A549 (cell line): ENCODE data around the gene NSMCE4A. TPM values are rescaled to one million over a fixed set of nuclear protein-coding genes. Genes with fewer than 3 reads are reported as not detected.

Source experiments
- ATAC-seq, 2 experiments: fragments of 200-7000 bp in 1 of 2; fragments of >200 bp in 1 of 2; cut with Nextera tagmentation in 1 of 2; cut with Tn5 transposase in 1 of 2; 3 replicates each; pipeline versions ENCODE4 v1.8.0 to v1.9.1; 2018 to 2020; ENCODE audit warnings: mild to moderate bottlenecking in 1 of 2, moderate library complexity in 1 of 2
- CTCF ChIA-PET: fragments of 300-600 bp; sonication (Branson Sonifier 250); formaldehyde crosslinking; extraction: SDS; loops from one replicate; lab custom pipeline; 2021; ENCODE audit warnings: antibody characterized with exemption, inconsistent platforms; lab: Yijun Ruan, JAX
- POLR2A ChIA-PET: fragments of 350-600 bp; formaldehyde crosslinking; extraction: SDS; loops from one replicate; lab custom pipeline; 2021; ENCODE audit warnings: antibody characterized with exemption, inconsistent platforms; lab: Yijun Ruan, JAX
- DNase-seq, 2 experiments: peaks; one replicate each; pipeline versions ENCODE4 v3.0.0 to v3.0.0-alpha.2; 2011 to 2016; ENCODE audit warnings: low read depth in 1 of 2, low spot score in 1 of 2
- FAIRE-seq: peaks from 2 replicates; lab custom pipeline; 2011; peaks lifted over from hg19 to GRCh38; lab: Jason Lieb, UNC
- H3K27ac ChIP-seq, 2 experiments: fragments of >200 bp; sonication (Bioruptor Twin); formaldehyde crosslinking; 3 replicates each; pipeline ENCODE4 v1.5.1; 2016 to 2017
- H3K4me1 ChIP-seq: fragments of >200 bp; sonication (Bioruptor Twin); formaldehyde crosslinking; 3 replicates; pipeline ENCODE4 v1.6.1; 2016
- H3K4me2 ChIP-seq: fragments of >200 bp; sonication (Bioruptor Twin); formaldehyde crosslinking; 3 replicates; pipeline ENCODE4 v1.6.1; 2016
- H3K4me3 ChIP-seq: fragments of >200 bp; sonication (Bioruptor Twin); formaldehyde crosslinking; 3 replicates; pipeline ENCODE4 v1.5.1; 2016
- H3K9me3 ChIP-seq: fragments of >200 bp; sonication (Bioruptor Twin); formaldehyde crosslinking; 3 replicates; pipeline ENCODE4 v1.6.1; 2016
- ATOH8 ChIP-seq: fragments of 250-450 bp; sonication (Bioruptor Pico); IDR thresholded peaks from 2 replicates; pipeline ENCODE4 v1.5.0; 2020; ENCODE audit warnings: low read depth, mild to moderate bottlenecking, moderate library complexity
- CBX2 ChIP-seq: fragments of 200-600 bp; sonication (generic); IDR thresholded peaks from 2 replicates; pipeline ENCODE4 v1.6.1; 2016; ENCODE audit warnings: low read depth, mild to moderate bottlenecking, borderline replicate concordance
- CBX8 ChIP-seq: fragments of 200-600 bp; sonication (generic); IDR thresholded peaks from 2 replicates; pipeline ENCODE4 v1.6.1; 2016
- CHD2 ChIP-seq: fragments of 150-350 bp; IDR thresholded peaks from 2 replicates; pipeline ENCODE4 v1.6.1; 2014; ENCODE audit warnings: low read length; ENCODE audit not compliant: partially characterized antibody
- CHD4 ChIP-seq: fragments of 200-600 bp; sonication (generic); IDR thresholded peaks from 2 replicates; pipeline ENCODE4 v1.6.1; 2016; ENCODE audit warnings: antibody characterized with exemption, mild to moderate bottlenecking, borderline replicate concordance
- CTCF ChIP-seq: fragments of >200 bp; sonication (Bioruptor Twin); formaldehyde crosslinking; IDR thresholded peaks from 3 replicates; pipeline ENCODE4 v1.5.1; 2016
- GATA3 ChIP-seq: IDR thresholded peaks from 2 replicates; pipeline ENCODE4 v1.6.1; 2012; ENCODE audit warnings: borderline replicate concordance
- HMGXB4 ChIP-seq: fragments of 250-450 bp; sonication (Bioruptor Pico); IDR thresholded peaks from 2 replicates; pipeline ENCODE4 v1.5.0; 2021; ENCODE audit warnings: mild to moderate bottlenecking, moderate library complexity, borderline replicate concordance
- HOXB13 ChIP-seq: fragments of 250-450 bp; sonication (Bioruptor Pico); IDR thresholded peaks from 2 replicates; pipeline ENCODE4 v1.5.0; 2020; ENCODE audit warnings: low read depth, mild to moderate bottlenecking, moderate library complexity
- JUN ChIP-seq, 2 experiments: fragments of >200 bp; sonication (Bioruptor Twin); formaldehyde crosslinking; IDR thresholded peaks; 2 replicates in 1 of 2; 3 replicates in 1 of 2; pipeline ENCODE4 v1.6.1; 2016 to 2017
- MYC ChIP-seq: IDR thresholded peaks from 2 replicates; pipeline ENCODE4 v1.6.1; 2012; ENCODE audit warnings: mild to moderate bottlenecking, inconsistent platforms, low read length, improper control_type of control experiment, borderline replicate concordance
- NPAS2 ChIP-seq: fragments of 250-450 bp; sonication (Bioruptor Pico); IDR thresholded peaks from 2 replicates; pipeline ENCODE4 v1.8.0; 2022; ENCODE audit warnings: mild to moderate bottlenecking, moderate library complexity, borderline replicate concordance
- PBX3 ChIP-seq: IDR thresholded peaks from 2 replicates; pipeline ENCODE4 v1.6.1; 2012
- PHF8 ChIP-seq: fragments of 200-600 bp; sonication (generic); IDR thresholded peaks from 2 replicates; pipeline ENCODE4 v1.6.1; 2016; ENCODE audit warnings: low read depth, mild to moderate bottlenecking, antibody characterized with exemption, moderate library complexity, borderline replicate concordance
- RCOR1 ChIP-seq: fragments of 150-350 bp; IDR thresholded peaks from 2 replicates; pipeline ENCODE4 v1.6.1; 2014; ENCODE audit warnings: antibody characterized with exemption, low read length, low read depth
- TFCP2L1 ChIP-seq: fragments of 250-450 bp; sonication (Bioruptor Pico); IDR thresholded peaks from 2 replicates; pipeline ENCODE4 v1.5.0; 2021; ENCODE audit warnings: mild to moderate bottlenecking
- TP53 ChIP-seq: fragments of 250-450 bp; sonication (Bioruptor Pico); IDR thresholded peaks from 2 replicates; pipeline ENCODE4 v1.5.0; 2021; ENCODE audit warnings: mild to moderate bottlenecking, moderate library complexity
- ZC3H11A ChIP-seq: fragments of 450-650 bp; IDR thresholded peaks from 2 replicates; pipeline ENCODE4 v1.6.1; 2014; ENCODE audit warnings: antibody characterized with exemption, mild to moderate bottlenecking
- ZFP36 ChIP-seq: fragments of 450-650 bp; IDR thresholded peaks from 2 replicates; pipeline ENCODE4 v1.6.1; 2014; ENCODE audit warnings: borderline replicate concordance; ENCODE audit not compliant: partially characterized antibody
- ZSCAN20 ChIP-seq: fragments of 250-450 bp; sonication (Bioruptor Pico); IDR thresholded peaks from 2 replicates; pipeline ENCODE4 v1.8.0; 2022; ENCODE audit warnings: mild to moderate bottlenecking, moderate library complexity
- WGBS: methylation state at CpG from one replicate; pipeline ENCODE4 v1.1.6; 2017; ENCODE audit errors: missing lambda C conversion rate; 5-methylcytosine and 5-hydroxymethylcytosine counted together
- polyA plus RNA-seq, 4 experiments: library from polyadenylated mRNA; depleted of rRNA in 3 of 4; stranded (reverse); fragments of >200 nt; fragmentation: RNase III in 1 of 4; extraction: RNeasy Plus Mini Kit Qiagen cat#74134 plus additional on column Dnase treatment in 1 of 4; gene quantifications; 2 replicates in 3 of 4; 3 replicates in 1 of 4; pipeline ENCODE4 v1.2.3, GENCODE V29; 2011 to 2017
- TF ChIP-seq, protein P1 (sequence below): fragments of >200 bp; sonication (Bioruptor Twin); formaldehyde crosslinking; IDR thresholded peaks from 3 replicates; pipeline ENCODE4 v1.6.1; 2016
- TF ChIP-seq, protein P2 (sequence below): fragments of 200-600 bp; sonication (generic); IDR thresholded peaks from 2 replicates; pipeline ENCODE4 v1.6.1; 2016; ENCODE audit warnings: antibody characterized with exemption, mild to moderate bottlenecking, moderate library complexity

NSMCE4A gene
- polyA plus RNA-seq, 2 of the 4 experiments (the other 2 are of a cell fraction), result 67.2 to 172 TPM

DNA sequence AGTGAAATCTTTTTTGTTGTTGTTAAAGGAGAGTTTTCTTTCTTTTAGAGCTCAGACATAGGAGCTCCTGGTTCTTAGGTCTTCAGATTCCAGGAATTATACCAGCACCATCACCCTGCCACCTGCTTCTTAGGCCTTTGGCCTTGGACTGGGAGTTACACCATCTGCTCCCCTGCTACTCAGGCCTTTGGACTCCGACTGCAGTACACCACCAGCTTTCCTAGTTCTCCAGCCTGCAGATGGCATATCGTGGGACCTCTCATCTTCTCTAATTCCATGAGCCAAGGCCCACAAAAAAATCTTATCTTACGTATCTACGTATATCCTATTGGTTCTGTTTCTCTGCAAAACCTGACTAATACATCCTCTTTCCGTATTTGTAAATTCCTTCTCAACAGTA is 8.8 kb upstream of the NSMCE4A start:
- FAIRE-seq, result no peak
- Histone ChIP-seq H3K4me2 (no peak overlapping the region), H3K4me3 (no peak overlapping the region), H3K27ac (no peak overlapping the region), H3K4me1 (no peaks in the 10 kb centered on the region), H3K9me3 (peaks cover 27% of the 10 kb centered on the region)
- ChIA-PET POLR2A (no interaction called here), CTCF (interaction anchor here (1.0 to 3.0 kb wide), 3 partner anchors 9 to 27 kb away, joined by 3 to 21 read pairs (median 9); partner anchors contain the start of gene NSMCE4A)
- no peak for ATAC-seq
- 58% methylated on average over 5 of the region's 5 CpGs for WGBS
- TF ChIP-seq HMGXB4 (CRISPR knock-in tag) (no peak), TP53 (CRISPR knock-in tag) (no peak), ATOH8 (CRISPR knock-in tag) (no peak), TFCP2L1 (CRISPR knock-in tag) (no peak)
- DNase-seq, result no peak

- no peak overlapping the region for H3K4me2 ChIP-seq
- no peaks in the 10 kb centered on the region for H3K4me1 ChIP-seq
- no peak overlapping the region for H3K4me3 ChIP-seq
- H3K27ac ChIP-seq, result no peak overlapping the region
- CTCF ChIA-PET, result interaction anchor here (1.6 kb wide), 1 partner anchor 131 kb away, joined by 4 read pairs; no protein-coding TSS in a partner anchor
- no peak for FAIRE-seq
- TF ChIP-seq HMGXB4 (CRISPR knock-in tag), result no peak
- no peak for TF ChIP-seq CBX2
- TF ChIP-seq, protein P1, sequence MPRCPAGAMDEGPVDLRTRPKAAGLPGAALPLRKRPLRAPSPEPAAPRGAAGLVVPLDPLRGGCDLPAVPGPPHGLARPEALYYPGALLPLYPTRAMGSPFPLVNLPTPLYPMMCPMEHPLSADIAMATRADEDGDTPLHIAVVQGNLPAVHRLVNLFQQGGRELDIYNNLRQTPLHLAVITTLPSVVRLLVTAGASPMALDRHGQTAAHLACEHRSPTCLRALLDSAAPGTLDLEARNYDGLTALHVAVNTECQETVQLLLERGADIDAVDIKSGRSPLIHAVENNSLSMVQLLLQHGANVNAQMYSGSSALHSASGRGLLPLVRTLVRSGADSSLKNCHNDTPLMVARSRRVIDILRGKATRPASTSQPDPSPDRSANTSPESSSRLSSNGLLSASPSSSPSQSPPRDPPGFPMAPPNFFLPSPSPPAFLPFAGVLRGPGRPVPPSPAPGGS, result no peak
- TF ChIP-seq, protein P2, sequence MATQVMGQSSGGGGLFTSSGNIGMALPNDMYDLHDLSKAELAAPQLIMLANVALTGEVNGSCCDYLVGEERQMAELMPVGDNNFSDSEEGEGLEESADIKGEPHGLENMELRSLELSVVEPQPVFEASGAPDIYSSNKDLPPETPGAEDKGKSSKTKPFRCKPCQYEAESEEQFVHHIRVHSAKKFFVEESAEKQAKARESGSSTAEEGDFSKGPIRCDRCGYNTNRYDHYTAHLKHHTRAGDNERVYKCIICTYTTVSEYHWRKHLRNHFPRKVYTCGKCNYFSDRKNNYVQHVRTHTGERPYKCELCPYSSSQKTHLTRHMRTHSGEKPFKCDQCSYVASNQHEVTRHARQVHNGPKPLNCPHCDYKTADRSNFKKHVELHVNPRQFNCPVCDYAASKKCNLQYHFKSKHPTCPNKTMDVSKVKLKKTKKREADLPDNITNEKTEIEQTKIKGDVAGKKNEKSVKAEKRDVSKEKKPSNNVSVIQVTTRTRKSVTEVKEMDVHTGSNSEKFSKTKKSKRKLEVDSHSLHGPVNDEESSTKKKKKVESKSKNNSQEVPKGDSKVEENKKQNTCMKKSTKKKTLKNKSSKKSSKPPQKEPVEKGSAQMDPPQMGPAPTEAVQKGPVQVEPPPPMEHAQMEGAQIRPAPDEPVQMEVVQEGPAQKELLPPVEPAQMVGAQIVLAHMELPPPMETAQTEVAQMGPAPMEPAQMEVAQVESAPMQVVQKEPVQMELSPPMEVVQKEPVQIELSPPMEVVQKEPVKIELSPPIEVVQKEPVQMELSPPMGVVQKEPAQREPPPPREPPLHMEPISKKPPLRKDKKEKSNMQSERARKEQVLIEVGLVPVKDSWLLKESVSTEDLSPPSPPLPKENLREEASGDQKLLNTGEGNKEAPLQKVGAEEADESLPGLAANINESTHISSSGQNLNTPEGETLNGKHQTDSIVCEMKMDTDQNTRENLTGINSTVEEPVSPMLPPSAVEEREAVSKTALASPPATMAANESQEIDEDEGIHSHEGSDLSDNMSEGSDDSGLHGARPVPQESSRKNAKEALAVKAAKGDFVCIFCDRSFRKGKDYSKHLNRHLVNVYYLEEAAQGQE, result no peak
- TF ChIP-seq GATA3, result no peak
- no peak for TF ChIP-seq NPAS2
- no peak for TF ChIP-seq HOXB13
- no peak for TF ChIP-seq PBX3
- TF ChIP-seq PHF8, result no peak
- TF ChIP-seq CHD2, result no peak
- TF ChIP-seq CHD4, result no peak
- TF ChIP-seq ZFP36, result no peak
- no peak for TF ChIP-seq JUN (IDR thresholded peaks at IDR 0.05)
- no peak for TF ChIP-seq ZC3H11A
- no peak for TF ChIP-seq CBX8
- TF ChIP-seq RCOR1, result no peak
- TF ChIP-seq ZSCAN20 (CRISPR knock-in tag), result no peak
- TF ChIP-seq MYC, result no peak
- TF ChIP-seq CTCF, result no peak
- no peak for DNase-seq
- POLR2A ChIA-PET, result no interaction called here
- 87% methylated on average over 2 of the region's 2 CpGs for WGBS
- H3K9me3 ChIP-seq, result peaks cover 27% of the 10 kb centered on the region
- no peak for ATAC-seq
These were observed 6.3 kb upstream of the NSMCE4A start for GRCh38 chr10:121981346-121981745.
